ENCODE data around the gene RNF220. TPM values are rescaled to one million over a fixed set of nuclear protein-coding genes. Genes with fewer than 3 reads are reported as not detected.

Gene RNF220
- total and polyA plus RNA-seq, 2 donors (not counting 3 experiments of a cell fraction or from before 2014, with no cell fraction given) = 62.7 to 66.6 TPM

DNA sequence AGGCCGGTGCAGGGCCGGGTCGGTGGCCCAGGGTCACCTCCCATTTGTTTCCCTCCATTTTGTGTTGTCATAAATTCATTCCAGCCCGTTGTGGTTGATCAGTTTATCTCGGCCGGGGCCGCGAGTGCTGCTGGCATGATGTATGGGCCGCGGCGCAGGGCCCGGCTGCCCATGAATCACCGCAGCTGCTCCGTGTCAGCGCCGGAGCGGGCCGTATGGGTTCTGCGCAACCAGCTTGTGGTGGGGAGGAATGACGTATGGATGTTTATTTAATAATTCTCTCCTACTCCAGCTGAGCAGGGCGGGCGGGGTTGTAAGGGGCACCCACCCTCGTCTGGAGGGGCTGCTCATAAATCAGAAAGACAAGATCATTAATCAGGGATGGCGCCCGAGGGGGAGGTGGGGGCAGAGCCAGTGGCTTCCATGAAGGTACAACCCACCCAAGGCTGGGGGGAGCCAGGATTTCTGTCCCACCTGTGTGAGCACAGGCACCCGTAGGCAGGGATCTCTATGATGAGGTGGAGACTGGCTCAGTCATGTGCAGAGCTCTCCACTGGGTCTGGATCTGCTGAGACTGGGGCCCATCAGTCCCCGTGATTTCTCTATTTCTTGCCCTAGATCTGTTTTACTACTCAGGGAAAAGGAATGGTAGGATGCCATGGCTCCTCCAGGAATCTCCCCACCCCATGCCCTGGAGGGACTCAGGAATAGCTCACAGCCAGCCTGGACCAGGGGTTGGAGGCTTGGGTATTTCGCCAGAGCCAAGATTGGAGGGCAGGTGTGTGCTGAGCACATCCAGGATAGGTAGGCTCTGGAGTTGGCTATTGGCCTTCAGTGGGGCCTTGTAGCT is 241.4 kb downstream of the RNF220 start:
- Histone ChIP-seq H4K20me1 (replicated peaks; ENCODE audit: control insufficient read depth, extremely low read depth, insufficient read depth, low read length) (no peaks in the 10 kb centered on the region), H3K4me3 (replicated peaks in 1 of 3; ENCODE audit: insufficient read depth in 1 of 3, low read depth in 1 of 3, low read length in 3 of 3) (no peak overlapping the region), H3K9me3 (replicated peaks; ENCODE audit: control insufficient read depth, insufficient read depth, low read length) (no peaks in the 10 kb centered on the region), H3K4me1 (ENCODE audit: control insufficient read depth, extremely low read depth, insufficient read depth, low read length) (no peaks in the 10 kb centered on the region), H3K4me2 (ENCODE audit: insufficient read depth, low read length) (no peak overlapping the region), H3K27me3 (ENCODE audit: control insufficient read depth in 2 of 2, insufficient read depth in 2 of 2, low read length in 2 of 2) (no peaks in the 10 kb centered on the region), H3K27ac (ENCODE audit: insufficient read depth, low read depth, low read length) (no peak overlapping the region), H3K9ac (replicated peaks; ENCODE audit: extremely low read depth, insufficient read depth, low read length) (no peak overlapping the region), H3K79me2 (ENCODE audit: control insufficient read depth, insufficient read depth, low read length) (no peaks in the 10 kb centered on the region), H3K9me1 (replicated peaks; ENCODE audit: control insufficient read depth, extremely low read depth, insufficient read depth, low read length) (no peaks in the 10 kb centered on the region), H2AFZ (ENCODE audit: low read depth, low read length) (no peak overlapping the region), H3K36me3 (ENCODE audit: control insufficient read depth in 2 of 2, extremely low read depth in 1 of 2, insufficient read depth in 2 of 2, low read length in 2 of 2) (peaks cover 0 to 53% of the 10 kb centered on the region in 2 experiments)
- TF ChIP-seq POLR2A (IDR thresholded peaks at IDR 0.05; ENCODE audit: low read depth, low read length) (no peak), FOS (IDR thresholded peaks at IDR 0.05; ENCODE audit: borderline replicate concordance, insufficient read depth, low read length) (no peak), JUN (IDR thresholded peaks at IDR 0.05; ENCODE audit: borderline replicate concordance, insufficient read depth, insufficient read length, low read depth) (no peak), GATA2 (IDR thresholded peaks at IDR 0.05; ENCODE audit: insufficient read depth, insufficient read length, low read depth, low read length) (no peak), CTCF (IDR thresholded peaks at IDR 0.05; ENCODE audit: extremely low read depth in 1 of 2, insufficient read depth in 1 of 2, low read depth in 1 of 2, low read length in 2 of 2) (no peak), MYC (IDR thresholded peaks at IDR 0.05; ENCODE audit: low read depth, low read length) (no peak), POLR2AphosphoS5 (IDR thresholded peaks at IDR 0.05; ENCODE audit: insufficient read depth, low read depth, low read length) (no peak), EZH2 (IDR thresholded peaks at IDR 0.05; ENCODE audit: borderline replicate concordance, low read depth, low read length, severe bottlenecking) (no peak)
- TF ChIP-seq, protein P1, sequence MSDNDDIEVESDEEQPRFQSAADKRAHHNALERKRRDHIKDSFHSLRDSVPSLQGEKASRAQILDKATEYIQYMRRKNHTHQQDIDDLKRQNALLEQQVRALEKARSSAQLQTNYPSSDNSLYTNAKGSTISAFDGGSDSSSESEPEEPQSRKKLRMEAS (IDR thresholded peaks at IDR 0.05; ENCODE audit: insufficient read depth, insufficient read length) = no peak
- POLR2A ChIA-PET = no interaction called here
- dilution Hi-C loops (cut with MboI; ENCODE audit: extremely low pct_ligation_motif_present, low sequenced_read_pairs) = no loop called here
- DNase-seq (ENCODE audit: low read depth, low spot score) (no peak), FAIRE-seq (no peak)
- intact Hi-C loops (cut with micrococcal nuclease) = no loop called here
- no TSS peak for BruUV-seq (replicated peaks)
- CTCF ChIA-PET = interaction anchor here (1.2 kb wide), 2 partner anchors 9 kb away, joined by 3 to 4 read pairs; no protein-coding TSS in a partner anchor
